Posterior cingulate gyrus (tissue), 11 donors: ENCODE results near the gene INIP.

Source experiments
- DNase-seq, 10 donors: peaks; one replicate each; pipeline versions ENCODE4 v3.0.0 to v3.0.0-alpha.2; 2020 to 2021; ENCODE audit warnings: mixed read lengths in 3 of 10
- intact Hi-C: fragments of 100-400 bp; cut with DNase I; formaldehyde crosslinking; loops from one replicate; pipeline ENCODE4 v1.15.1; 2023

INIP gene

GRCh38 chr9:112717661-112718331 lies at the start of gene INIP:
TSS of gene INIP (minus strand) at chr9:112718117. CDS start at chr9:112716485, 1,632 bp downstream.
- DNase-seq = peak; percentile 96 to 100 (median 96)
- intact Hi-C loops = loop anchor here (1.0 to 5.0 kb wide), 2 partner anchors 33 to 340 kb away; partner anchors contain the start of gene SNX30

- no peak for DNase-seq
- intact Hi-C loops = no loop called here
Observed at GRCh38 chr9:112765281-112765680, 47.4 kb upstream of the INIP start.

GRCh38 chr9:112764837-112765236 lies 46.9 kb upstream of the INIP start:
- intact Hi-C loops = no loop called here
- no peak for DNase-seq

- intact Hi-C loops = no loop called here
- no peak for DNase-seq
Observed at GRCh38 chr9:112764344-112764743, 46.4 kb upstream of the INIP start.

- intact Hi-C loops = no loop called here
Observed at GRCh38 chr9:112762726-112763518, 45.0 kb upstream of the INIP start.

GRCh38 chr9:112761912-112762655 lies 44.2 kb upstream of the INIP start:
- intact Hi-C loops = no loop called here
- DNase-seq = no peak

More at GRCh38 chr9:112762726-112763518, 45.0 kb upstream of the INIP start:
- no peak for DNase-seq

- intact Hi-C loops = no loop called here
- no peak for DNase-seq
Observed at GRCh38 chr9:112760821-112761220, 42.9 kb upstream of the INIP start.

- DNase-seq = no peak
- intact Hi-C loops = no loop called here
Observed at GRCh38 chr9:112757940-112758339, 40.0 kb upstream of the INIP start.

GRCh38 chr9:112757282-112757883 lies 39.5 kb upstream of the INIP start:
- no peak for DNase-seq
- intact Hi-C loops = no loop called here

- intact Hi-C loops = no loop called here
- DNase-seq = no peak
Observed at GRCh38 chr9:112755675-112756074, 37.8 kb upstream of the INIP start.

- intact Hi-C loops = no loop called here
- DNase-seq = no peak
Observed at GRCh38 chr9:112755016-112755427, 37.1 kb upstream of the INIP start.

GRCh38 chr9:112754578-112754977 lies 36.7 kb upstream of the INIP start:
- intact Hi-C loops = no loop called here
- DNase-seq = no peak

- intact Hi-C loops = no loop called here
- DNase-seq = no peak
Observed at GRCh38 chr9:112753725-112754124, 35.8 kb upstream of the INIP start.

GRCh38 chr9:112752334-112753125 lies 34.6 kb upstream of the INIP start:
- no peak for DNase-seq
- intact Hi-C loops = no loop called here

- intact Hi-C loops = loop anchor here (2.0 kb wide), 1 partner anchor 94 kb away; no protein-coding TSS in a partner anchor
- DNase-seq = peak; percentile 26 to 91 (median 47)
Observed at GRCh38 chr9:112751056-112751795, 33.3 kb upstream of the INIP start.

- DNase-seq = no peak
- intact Hi-C loops = loop anchor here (1.0 to 2.0 kb wide), 3 partner anchors 32 to 94 kb away; partner anchors contain the start of gene INIP
Observed at GRCh38 chr9:112750764-112751055, 32.8 kb upstream of the INIP start.

- intact Hi-C loops = loop anchor here (1.0 to 2.0 kb wide), 3 partner anchors 32 to 95 kb away; partner anchors contain the start of gene INIP
- peak; percentile 83 to 98 (median 88) for DNase-seq
Observed at GRCh38 chr9:112750016-112750763, 32.3 kb upstream of the INIP start, which contains the start of gene SNX30. TSS of gene SNX30 (plus strand) at chr9:112750760. CDS start at chr9:112751002, 242 bp downstream.

- DNase-seq = peak in 9 of 10 donors; percentile 34 to 96 (median 73)
- intact Hi-C loops = no loop called here
Observed at GRCh38 chr9:112747094-112747493, 29.2 kb upstream of the INIP start.
